ENCODE results near the gene JMJD6. TPM values are rescaled to one million over a fixed set of nuclear protein-coding genes. Genes with fewer than 3 reads are reported as not detected.

The JMJD6 gene
- total and polyA plus RNA-seq, 9 of the 15 experiments (the other 6 are each of a cell fraction or from before 2014, with no cell fraction given) = 2.5 to 52.3 (median 36.3) TPM

- TF ChIP-seq TAF15 (IDR thresholded peaks at IDR 0.05; ENCODE audit: low read depth, low read length) = no peak
- no peak for TF ChIP-seq THRAP3 (IDR thresholded peaks at IDR 0.05; ENCODE audit: borderline replicate concordance)
- no peak for TF ChIP-seq HDAC6 (IDR thresholded peaks at IDR 0.05; ENCODE audit: low read depth, low read length)
- no peak for TF ChIP-seq SP2 (IDR thresholded peaks at IDR 0.05; ENCODE audit: extremely low read depth, low read depth, low read length, poor library complexity, severe bottlenecking)
- TF ChIP-seq POLR2H (tag; IDR thresholded peaks at IDR 0.05; ENCODE audit: low read depth) = no peak
- no peak for TF ChIP-seq ZNF3 (CRISPR knock-in tag; IDR thresholded peaks at IDR 0.05)
- peak; percentile 95 for TF ChIP-seq USF1 (CRISPR knock-in tag; IDR thresholded peaks at IDR 0.05)
- peak; percentile 78 for TF ChIP-seq NKRF (IDR thresholded peaks at IDR 0.05; ENCODE audit: borderline replicate concordance)
- TF ChIP-seq ZNF263 (CRISPR knock-in tag; IDR thresholded peaks at IDR 0.05; ENCODE audit: borderline replicate concordance) = peak; percentile 95
- no peak for TF ChIP-seq PATZ1 (CRISPR knock-in tag; IDR thresholded peaks at IDR 0.05; ENCODE audit: borderline replicate concordance)
- TF ChIP-seq GABPB1 (CRISPR knock-in tag; IDR thresholded peaks at IDR 0.05) = no peak; the same call in 1 of the 2 replicates
- 0 out of 2 replicates have a peak, but pooled peaks have one; percentile 9 for TF ChIP-seq ELF4 (CRISPR knock-in tag; IDR thresholded peaks at IDR 0.05)
- TF ChIP-seq ZNF143 (CRISPR knock-in tag; IDR thresholded peaks at IDR 0.05) = peak; percentile 94
- no peak for TF ChIP-seq ZNF395 (CRISPR knock-in tag; IDR thresholded peaks at IDR 0.05)
- 0 out of 2 replicates have a peak, but pooled peaks have one; percentile 22 for TF ChIP-seq ZNF449 (CRISPR knock-in tag; IDR thresholded peaks at IDR 0.05)
- no peak for TF ChIP-seq ZNF134 (CRISPR knock-in tag; conservative IDR thresholded peaks at IDR 0.05)
Measured at GRCh38 chr17:76737676-76738467, 11.5 kb upstream of the JMJD6 start, which contains the start of gene MFSD11 (continued).
